ENCODE results near the gene GGCX.

- no peak for TF ChIP-seq POLR2A (IDR thresholded peaks at IDR 0.05)
- TF ChIP-seq, protein P1, sequence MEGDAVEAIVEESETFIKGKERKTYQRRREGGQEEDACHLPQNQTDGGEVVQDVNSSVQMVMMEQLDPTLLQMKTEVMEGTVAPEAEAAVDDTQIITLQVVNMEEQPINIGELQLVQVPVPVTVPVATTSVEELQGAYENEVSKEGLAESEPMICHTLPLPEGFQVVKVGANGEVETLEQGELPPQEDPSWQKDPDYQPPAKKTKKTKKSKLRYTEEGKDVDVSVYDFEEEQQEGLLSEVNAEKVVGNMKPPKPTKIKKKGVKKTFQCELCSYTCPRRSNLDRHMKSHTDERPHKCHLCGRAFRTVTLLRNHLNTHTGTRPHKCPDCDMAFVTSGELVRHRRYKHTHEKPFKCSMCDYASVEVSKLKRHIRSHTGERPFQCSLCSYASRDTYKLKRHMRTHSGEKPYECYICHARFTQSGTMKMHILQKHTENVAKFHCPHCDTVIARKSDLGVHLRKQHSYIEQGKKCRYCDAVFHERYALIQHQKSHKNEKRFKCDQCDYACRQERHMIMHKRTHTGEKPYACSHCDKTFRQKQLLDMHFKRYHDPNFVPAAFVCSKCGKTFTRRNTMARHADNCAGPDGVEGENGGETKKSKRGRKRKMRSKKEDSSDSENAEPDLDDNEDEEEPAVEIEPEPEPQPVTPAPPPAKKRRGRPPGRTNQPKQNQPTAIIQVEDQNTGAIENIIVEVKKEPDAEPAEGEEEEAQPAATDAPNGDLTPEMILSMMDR (IDR thresholded peaks at IDR 0.05), result no peak
These were observed 35.7 kb downstream of the GGCX start for GRCh38 chr2:85525567-85525966.

Data from prostate gland (tissue), 2 donors.